GM19467 (cell line): ENCODE results near the gene MAP4K1.
"Not testable (repeated sequence)": the region's sequence is repeated elsewhere in the genome, so short reads cannot be mapped to it uniquely, and the experiment has no call there.

Experiments
- ATAC-seq: cut with Tn5 transposase; IDR thresholded peaks from one replicate; pipeline ENCODE4 v1.9.1; 2021; ENCODE audit warnings: mild to moderate bottlenecking, moderate library complexity; ENCODE audit not compliant: unreplicated experiment

MAP4K1 gene

DNA sequence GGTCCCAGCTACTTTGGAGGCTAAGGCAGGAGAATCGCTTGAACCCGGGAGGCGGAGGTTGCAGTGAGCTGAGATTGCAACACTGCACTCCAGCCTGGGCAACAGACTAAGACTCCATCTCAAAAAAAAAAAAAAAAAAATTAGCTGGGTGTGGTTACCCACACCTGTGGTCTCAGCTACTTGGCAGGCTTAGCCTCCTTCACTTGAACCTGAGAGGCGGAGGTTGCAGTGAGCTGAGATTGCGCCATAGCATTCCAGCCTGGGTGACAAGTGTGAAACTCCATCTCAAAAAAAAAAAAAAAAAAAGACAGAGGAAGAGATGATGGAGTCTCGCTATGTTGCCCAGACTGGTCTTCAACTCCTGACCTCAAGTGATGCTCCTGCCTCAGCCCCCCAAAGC is 38.4 kb downstream of the MAP4K1 start:
- ATAC-seq: not testable (repeated sequence)

GRCh38 chr19:38577826-38578225 is 39.9 kb downstream of the MAP4K1 start:
- no peak for ATAC-seq

- no peak for ATAC-seq
Measured at GRCh38 chr19:38571682-38572081, 46.1 kb downstream of the MAP4K1 start.

DNA sequence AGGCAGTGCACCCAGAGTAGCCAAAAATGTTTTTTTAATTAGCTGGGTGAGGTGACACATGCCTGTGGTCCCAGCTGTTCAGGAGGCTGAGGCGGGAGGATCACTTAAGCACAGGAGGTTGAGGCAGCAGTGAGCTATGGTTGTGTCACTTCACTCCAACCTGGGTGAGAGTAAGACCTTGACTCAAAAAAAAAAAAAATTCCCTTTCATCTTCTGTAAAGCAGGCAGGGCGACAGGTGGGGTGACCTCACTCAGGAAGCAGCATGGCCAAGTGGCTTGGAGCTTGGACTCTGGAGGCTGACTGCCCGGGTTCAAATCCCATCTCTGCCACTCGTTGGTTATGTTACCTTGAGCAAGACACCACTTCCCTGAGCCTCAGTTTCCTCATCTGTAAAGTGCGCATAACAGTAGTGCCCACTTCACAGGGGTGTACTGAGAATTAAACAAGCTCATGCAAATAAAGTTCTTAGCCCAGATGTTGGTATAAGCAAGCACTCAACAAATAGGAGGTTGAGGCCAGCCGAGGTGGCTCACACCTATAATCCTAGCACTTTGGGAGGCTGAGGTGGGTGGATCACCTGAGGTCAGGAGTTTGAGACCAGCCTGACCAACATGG is 48.3 kb downstream of the MAP4K1 start:
- no peak for ATAC-seq

GRCh38 chr19:38565691-38566105 is 52.1 kb downstream of the MAP4K1 start:
- no peak for ATAC-seq

DNA sequence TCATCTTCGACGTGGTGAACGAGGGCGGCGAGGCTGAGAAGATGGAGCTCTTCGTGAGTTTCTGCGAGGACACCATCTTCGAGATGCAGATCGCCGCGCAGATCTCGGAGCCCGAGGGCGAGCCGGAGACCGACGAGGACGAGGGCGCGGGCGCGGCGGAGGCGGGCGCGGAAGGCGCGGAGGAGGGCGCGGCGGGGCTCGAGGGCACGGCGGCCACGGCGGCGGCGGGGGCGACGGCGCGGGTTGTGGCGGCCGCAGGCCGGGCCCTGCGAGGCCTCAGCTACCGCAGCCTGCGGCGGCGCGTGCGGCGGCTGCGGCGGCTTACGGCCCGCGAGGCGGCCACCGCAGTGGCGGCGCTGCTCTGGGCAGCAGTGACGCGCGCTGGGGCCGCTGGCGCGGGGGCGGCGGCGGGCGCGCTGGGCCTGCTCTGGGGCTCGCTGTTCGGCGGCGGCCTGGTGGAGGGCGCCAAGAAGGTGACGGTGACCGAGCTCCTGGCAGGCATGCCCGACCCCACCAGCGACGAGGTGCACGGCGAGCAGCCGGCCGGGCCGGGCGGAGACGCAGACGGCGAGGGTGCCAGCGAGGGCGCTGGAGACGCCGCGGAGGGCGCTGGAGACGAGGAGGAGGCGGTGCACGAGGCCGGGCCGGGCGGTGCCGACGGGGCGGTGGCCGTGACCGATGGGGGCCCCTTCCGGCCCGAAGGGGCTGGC is 52.6 kb downstream of the MAP4K1 start:
- ATAC-seq: no peak

DNA sequence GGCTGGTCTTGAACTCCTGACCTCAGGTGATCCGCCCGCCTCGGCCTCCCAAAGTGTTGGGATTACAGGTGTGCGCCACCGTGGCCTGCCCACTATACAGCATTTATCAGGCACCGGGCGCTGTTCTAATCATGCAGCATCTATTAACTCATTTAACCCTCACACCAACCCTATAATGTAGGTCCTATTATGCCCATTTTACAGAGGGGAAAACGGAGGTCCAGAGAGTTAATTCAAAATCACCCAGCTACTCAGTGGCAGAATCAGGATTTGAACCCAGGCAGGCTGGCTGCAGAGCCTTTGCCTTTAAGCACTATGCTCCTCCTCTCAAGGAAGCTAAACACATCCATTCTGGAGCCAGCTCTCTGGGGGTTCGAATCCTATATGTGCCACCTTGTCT is 54.3 kb downstream of the MAP4K1 start:
- no peak for ATAC-seq

DNA sequence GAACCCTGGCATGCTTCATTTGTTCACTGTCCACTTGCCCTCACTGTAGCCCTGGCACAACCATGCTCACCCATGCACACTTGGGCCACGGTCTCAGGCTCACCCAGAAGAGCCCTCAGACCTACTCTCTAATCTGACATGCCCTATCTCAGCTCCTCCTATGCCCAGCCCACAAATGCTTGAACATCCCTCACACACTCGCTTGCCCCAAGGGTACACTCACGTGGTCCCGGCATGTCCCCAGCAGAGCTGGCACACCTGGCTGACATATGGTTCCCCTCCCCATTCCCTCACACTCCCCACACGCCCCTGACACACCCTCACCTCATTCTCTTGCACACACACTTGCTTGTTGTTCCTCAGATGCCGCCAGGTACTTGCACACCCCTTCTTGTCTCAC is 55.7 kb downstream of the MAP4K1 start:
- ATAC-seq: no peak

DNA sequence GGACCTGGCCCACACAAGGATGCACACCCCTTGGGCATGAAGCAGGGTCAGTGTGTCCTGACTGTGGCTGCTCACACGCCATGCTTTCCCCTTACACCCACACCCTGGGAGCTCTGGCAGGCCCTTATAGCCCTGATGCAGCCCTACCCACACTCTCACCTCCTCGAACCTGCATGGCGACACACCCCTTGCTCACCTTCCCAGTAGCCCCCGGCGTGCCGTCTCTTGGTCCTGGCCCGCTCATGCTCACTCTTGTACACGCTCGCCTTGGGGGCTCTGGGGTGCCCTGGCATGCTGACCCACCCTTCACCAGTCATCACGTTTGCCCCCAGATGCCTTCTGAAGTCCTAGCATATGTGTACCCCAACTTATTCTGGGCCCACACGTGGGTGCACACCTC is 56.1 kb downstream of the MAP4K1 start:
- no peak for ATAC-seq

DNA sequence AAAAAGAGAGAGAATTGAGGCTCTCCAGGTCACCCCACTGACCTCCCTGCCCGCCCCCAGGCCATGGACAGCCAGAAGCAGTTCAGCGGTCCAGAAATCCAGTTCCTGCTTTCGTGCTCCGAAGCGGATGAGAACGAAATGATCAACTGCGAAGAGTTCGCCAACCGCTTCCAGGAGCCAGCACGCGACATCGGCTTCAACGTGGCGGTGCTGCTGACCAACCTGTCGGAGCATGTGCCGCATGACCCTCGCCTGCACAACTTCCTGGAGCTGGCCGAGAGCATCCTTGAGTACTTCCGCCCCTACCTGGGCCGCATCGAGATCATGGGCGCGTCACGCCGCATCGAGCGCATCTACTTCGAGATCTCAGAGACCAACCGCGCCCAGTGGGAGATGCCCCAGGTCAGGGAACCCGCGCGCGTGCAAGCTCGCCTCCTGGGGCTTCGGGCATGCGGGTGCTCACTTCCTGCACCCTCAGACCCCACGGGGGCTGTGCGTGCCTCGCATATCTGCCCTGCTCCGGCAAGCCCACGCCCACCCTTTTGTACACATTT is 56.6 kb downstream of the MAP4K1 start:
- ATAC-seq: no peak

- ATAC-seq: peak; percentile 64
Measured at GRCh38 chr19:38559428-38560401, 58.0 kb downstream of the MAP4K1 start.

- not testable (repeated sequence) for ATAC-seq
Measured at GRCh38 chr19:38558933-38559332, 58.8 kb downstream of the MAP4K1 start.

DNA sequence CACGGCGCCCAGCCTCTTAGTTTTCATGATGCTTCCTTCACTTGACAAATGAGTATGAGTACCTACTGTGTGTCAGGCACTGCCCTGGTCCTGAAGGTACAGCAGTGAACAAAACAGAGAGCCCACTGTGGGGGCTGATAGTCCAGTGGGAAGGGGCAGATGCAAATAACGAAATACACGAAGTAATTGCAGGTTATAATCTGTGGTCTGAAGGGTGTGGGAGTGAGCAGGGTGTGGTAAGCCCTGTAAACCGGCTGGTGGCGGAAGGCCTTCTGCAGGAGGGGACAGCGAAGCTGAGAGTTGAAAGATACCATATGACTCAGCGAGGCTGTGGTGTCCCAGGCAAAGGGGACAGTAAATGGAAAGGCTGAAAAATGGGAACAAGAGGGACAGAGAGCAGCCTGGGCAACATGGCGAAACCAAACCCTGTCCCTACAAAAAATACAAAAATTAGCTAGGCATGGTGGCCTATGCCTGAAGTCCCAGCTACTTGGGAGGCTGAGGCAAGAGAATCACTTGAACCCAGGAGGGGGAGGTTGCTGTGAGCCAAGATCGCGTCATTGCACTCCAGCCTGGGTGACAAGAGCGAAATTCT is 60.5 kb downstream of the MAP4K1 start:
- peak; percentile 44 for ATAC-seq

GRCh38 chr19:38556521-38557174 is 61.1 kb downstream of the MAP4K1 start:
- ATAC-seq: no peak

- no peak for ATAC-seq
Measured at GRCh38 chr19:38555200-38555599, 62.6 kb downstream of the MAP4K1 start.

- ATAC-seq: no peak
Measured at GRCh38 chr19:38554676-38555141, 63.0 kb downstream of the MAP4K1 start.

DNA sequence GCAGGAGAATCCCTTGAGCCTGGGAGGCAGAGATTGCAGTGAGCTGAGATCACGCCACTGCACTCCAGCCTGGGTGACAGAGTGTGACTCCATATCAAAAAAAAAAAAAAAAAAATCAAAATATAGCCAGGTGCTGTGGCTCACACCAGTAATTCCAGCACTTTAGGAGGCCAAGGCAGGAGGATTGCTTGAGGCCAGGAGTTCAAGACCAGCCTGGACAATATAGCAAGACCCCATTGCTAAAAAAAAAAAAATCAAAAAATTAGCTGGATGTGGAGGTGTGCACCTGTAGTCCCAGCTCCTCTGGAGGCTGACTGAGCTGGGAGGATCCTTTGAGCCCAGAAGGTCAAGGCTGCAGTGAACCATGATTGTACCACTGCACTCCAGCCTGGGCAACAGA is 64.5 kb downstream of the MAP4K1 start:
- not testable (repeated sequence) for ATAC-seq

GRCh38 chr19:38551450-38551813 is 66.3 kb downstream of the MAP4K1 start:
- ATAC-seq: no peak

GRCh38 chr19:38550376-38550775 is 67.4 kb downstream of the MAP4K1 start:
- ATAC-seq: no peak

- ATAC-seq: no peak
Measured at GRCh38 chr19:38549942-38550341, 67.8 kb downstream of the MAP4K1 start.
